ENCODE measurements around the gene FAM110A. TPM values are rescaled to one million over a fixed set of nuclear protein-coding genes. Genes with fewer than 3 reads are reported as not detected.

FAM110A gene
- total and polyA plus RNA-seq, 2 donors (not counting 1 experiment from before 2014, with no cell fraction given) = 15.6 to 18.4 TPM

- Histone ChIP-seq H3K79me2 (ENCODE audit: control insufficient read depth, insufficient read depth, low read length) (peaks cover 92% of the 10 kb centered on the region), H3K4me3 (ENCODE audit: control extremely low read depth in 1 of 5, extremely low read depth in 1 of 5, insufficient read depth in 1 of 5, low read depth in 2 of 5, low read length in 4 of 5) (peak overlapping the region in 3 of 5 experiments; percentile 43 to 66 (median 49)), H3K36me3 (replicated peaks in 1 of 2; ENCODE audit: control extremely low read depth in 1 of 2, control insufficient read depth in 1 of 2, extremely low read depth in 1 of 2, insufficient read depth in 2 of 2, low read length in 1 of 2) (peaks cover 0 to 3% of the 10 kb centered on the region in 2 experiments), H3K27me3 (replicated peaks in 1 of 4; ENCODE audit: control extremely low read depth in 1 of 4, control insufficient read depth in 3 of 4, insufficient read depth in 4 of 4, low read length in 3 of 4) (peaks cover 0 to 19% (median 6%) of the 10 kb centered on the region in 4 experiments), H3K9ac (ENCODE audit: low read length) (peak overlapping the region; percentile 65), H2AFZ (ENCODE audit: insufficient read depth, low read depth, low read length, poor library complexity, severe bottlenecking) (peak overlapping the region; percentile 58), H3K9me3 (ENCODE audit: control extremely low read depth in 1 of 3, control insufficient read depth in 2 of 3, insufficient read depth in 1 of 3, low read length in 2 of 3) (peaks cover 0 to 15% (median 0%) of the 10 kb centered on the region in 3 donors), H4K20me1 (ENCODE audit: control insufficient read depth, insufficient read depth, low read length, poor library complexity, severe bottlenecking) (peaks cover 74% of the 10 kb centered on the region), H3K4me1 (ENCODE audit: control insufficient read depth in 2 of 2, insufficient read depth in 2 of 2, low read length in 2 of 2) (peaks cover 48 to 56% of the 10 kb centered on the region in 2 donors), H3K4me2 (replicated peaks; ENCODE audit: low read depth, low read length, poor library complexity, severe bottlenecking) (peak overlapping the region; percentile 93), H3K27ac (ENCODE audit: low read length in 2 of 2) (no peak overlapping the region)
- TF ChIP-seq CTCF (IDR thresholded peaks at IDR 0.05) (no peak), EZH2 (IDR thresholded peaks at IDR 0.05; ENCODE audit: borderline replicate concordance, insufficient read depth, low read depth, low read length, poor library complexity, severe bottlenecking) (peak; percentile 76)
- Mint-ChIP-seq H3K27ac (no peak overlapping the region), H3K4me1 (peaks cover 55% of the 10 kb centered on the region), H3K27me3 (peaks cover 4% of the 10 kb centered on the region), H3K4me3 (peak overlapping the region; percentile 71), H3K9me3 (ENCODE audit: insufficient read depth) (no peaks in the 10 kb centered on the region)
- WGBS (ENCODE audit: insufficient coverage) = 19% methylated on average over 56 of the region's 59 CpGs
- no peak for ATAC-seq (ENCODE audit: low read depth)
- CTCF ChIA-PET = interaction anchor here (1.0 to 1.6 kb wide), 2 partner anchors 22 to 25 kb away, joined by 3 to 5 read pairs; no protein-coding TSS in a partner anchor
- intact Hi-C loops (cut with micrococcal nuclease) = no loop called here
- POLR2A ChIA-PET = no interaction called here
- peak; percentile 30 for DNase-seq
Measured at GRCh38 chr20:840858-841567, 7.5 kb downstream of the FAM110A start.

Data from B cell (primary cell).